PC-9 (cell line): ENCODE data around the gene CTNNA3.

Experiments used
- CTCF ChIP-seq: fragments of 200-600 bp; sonication (generic); conservative IDR thresholded peaks from 2 replicates; pipeline ENCODE4 v1.6.1; 2017; ENCODE audit warnings: mixed run types, antibody characterized with exemption, mild to moderate bottlenecking, moderate library complexity
- EZH2 ChIP-seq: fragments of 200-600 bp; sonication (generic); IDR thresholded peaks from 2 replicates; pipeline ENCODE4 v1.8.0; 2017; ENCODE audit warnings: antibody characterized with exemption, low read depth

- no peak for TF ChIP-seq CTCF
- TF ChIP-seq EZH2: no peak
Observed at GRCh38 chr10:67735430-67735829, 39.4 kb upstream of the CTNNA3 start.
